ENCODE results near the gene COPZ2.

The COPZ2 gene

DNA sequence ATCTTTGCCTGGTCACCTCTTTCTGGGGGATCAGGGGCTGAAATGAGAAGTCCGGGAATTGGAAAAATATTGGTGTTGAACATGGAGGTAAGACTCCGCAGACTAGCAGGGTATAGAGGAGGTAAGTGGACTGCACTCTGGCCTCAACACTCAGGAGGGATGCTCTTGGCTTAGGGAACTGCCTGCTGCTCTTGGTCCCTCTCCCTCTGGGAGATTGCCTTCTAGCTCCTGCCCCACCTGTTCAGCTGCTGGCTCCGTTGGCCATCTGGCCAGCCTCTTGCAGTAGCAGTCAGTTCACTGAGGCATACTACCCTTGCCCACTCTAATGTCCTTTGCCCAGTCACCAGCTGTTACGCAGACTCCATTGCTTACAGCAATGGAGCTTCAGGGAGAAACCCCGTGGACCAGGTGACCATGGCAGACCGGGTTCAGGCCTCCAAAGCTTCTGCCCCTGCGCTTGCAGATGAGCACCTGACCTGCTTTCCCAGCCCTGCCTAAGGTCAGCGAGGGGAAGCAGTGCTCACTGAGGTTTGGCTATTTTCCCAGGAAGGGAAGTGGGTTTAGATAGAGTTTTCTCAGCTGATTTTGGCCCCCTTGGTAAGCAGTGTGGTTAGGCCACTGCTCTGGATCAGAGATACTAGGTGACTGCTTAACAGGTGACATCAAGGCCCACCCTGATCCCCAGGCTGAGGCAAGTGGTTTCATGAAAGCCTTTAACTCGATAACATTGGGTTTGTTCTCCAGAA lies 54.8 kb downstream of the COPZ2 start:
- DNase-seq, result no peak

DNA sequence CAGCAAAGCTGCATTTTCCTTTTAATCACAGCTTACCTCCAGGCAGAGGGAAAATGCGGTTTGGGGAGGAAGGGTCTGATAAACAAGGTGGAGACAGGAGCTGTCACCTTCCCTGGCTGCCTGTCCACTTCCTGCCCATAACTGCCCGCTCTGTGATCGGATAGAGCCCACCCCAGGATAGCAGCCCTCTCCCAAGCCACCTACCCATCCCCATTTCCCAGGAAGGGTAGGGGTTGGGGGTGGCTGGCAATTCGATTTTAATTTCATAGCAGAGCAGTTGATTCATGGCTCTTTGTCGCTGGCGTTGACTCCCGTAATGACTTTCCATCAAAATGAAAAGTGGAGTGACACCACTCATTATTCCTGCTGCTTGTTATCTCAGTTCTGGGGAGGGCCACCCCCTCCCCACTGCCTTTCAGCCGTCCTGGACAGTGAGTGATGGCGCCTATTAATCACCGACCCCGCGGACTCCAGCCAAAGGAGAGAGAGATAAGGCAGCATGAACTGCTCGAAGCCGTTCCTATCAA lies 55.4 kb downstream of the COPZ2 start:
- no peak for DNase-seq

- no peak for DNase-seq
These were observed 56.1 kb downstream of the COPZ2 start for GRCh38 chr17:47981462-47981861.

GRCh38 chr17:47980541-47980940 lies 57.1 kb downstream of the COPZ2 start:
- no peak for DNase-seq

DNA sequence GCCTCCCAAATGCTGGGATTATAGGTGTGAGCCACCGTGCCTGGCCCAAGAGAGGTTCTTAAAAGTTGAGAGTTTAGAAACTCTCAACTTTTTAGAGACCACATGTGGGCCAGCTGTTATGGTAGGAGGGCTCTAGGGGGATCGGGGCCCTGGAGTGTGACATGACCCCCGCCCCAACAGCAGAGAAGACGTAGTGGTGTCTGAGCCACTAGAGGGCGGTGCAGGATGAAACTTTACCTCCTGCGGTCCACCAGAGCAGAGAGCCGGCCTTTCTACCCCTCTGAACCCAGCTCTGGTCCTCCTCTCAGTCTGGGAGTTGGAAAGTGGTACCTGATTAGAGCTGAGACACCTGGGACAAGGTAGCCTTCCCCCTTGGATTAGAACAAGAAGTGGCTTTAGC lies 59.3 kb downstream of the COPZ2 start:
- DNase-seq, result peak; percentile 51

Data from fibroblast of skin of right quadriceps (primary cell).